GM21717 (cell line): ENCODE results near the gene KRTAP12-4.
"Not testable (repeated sequence)": the region's sequence is repeated elsewhere in the genome, so short reads cannot be mapped to it uniquely, and the experiment has no call there.

Experiments
- ATAC-seq: cut with Tn5 transposase; IDR thresholded peaks from one replicate; pipeline ENCODE4 v1.9.1; 2021; ENCODE audit warnings: mild to moderate bottlenecking, moderate library complexity; ENCODE audit not compliant: unreplicated experiment

KRTAP12-4 gene

GRCh38 chr21:44657635-44658540, 3.4 kb upstream of the KRTAP12-4 start, which contains the start of gene KRTAP12-3:
TSS of gene KRTAP12-3 (plus strand) at chr21:44657932. CDS start at chr21:44657980, 48 bp downstream.
- no peak for ATAC-seq

GRCh38 chr21:44656868-44657267, 2.4 kb upstream of the KRTAP12-4 start:
- no peak for ATAC-seq

- no peak for ATAC-seq
Measured at GRCh38 chr21:44653656-44654575, 543 bp downstream of the KRTAP12-4 start.

GRCh38 chr21:44653123-44653522, 1.3 kb downstream of the KRTAP12-4 start:
- ATAC-seq = no peak

- ATAC-seq = no peak
Measured at GRCh38 chr21:44650973-44651675, 3.3 kb downstream of the KRTAP12-4 start.

- no peak for ATAC-seq
Measured at GRCh38 chr21:44650265-44650972, 4.0 kb downstream of the KRTAP12-4 start.

- no peak for ATAC-seq
Measured at GRCh38 chr21:44649521-44650100, 4.8 kb downstream of the KRTAP12-4 start.

- ATAC-seq = no peak
Measured at GRCh38 chr21:44648557-44649311, 5.7 kb downstream of the KRTAP12-4 start.

- ATAC-seq = no peak
Measured at GRCh38 chr21:44647222-44647552, 7.3 kb downstream of the KRTAP12-4 start.

- not testable (repeated sequence) for ATAC-seq
Measured at GRCh38 chr21:44646366-44647221, 7.9 kb downstream of the KRTAP12-4 start, which contains the start of gene KRTAP10-11. TSS of gene KRTAP10-11 (plus strand) at chr21:44646414. CDS start at chr21:44646459, 45 bp downstream.

- no peak for ATAC-seq
Measured at GRCh38 chr21:44644878-44645277, 9.6 kb downstream of the KRTAP12-4 start.

GRCh38 chr21:44643741-44644310, 10.6 kb downstream of the KRTAP12-4 start:
- ATAC-seq = no peak

GRCh38 chr21:44640761-44641160, 13.7 kb downstream of the KRTAP12-4 start:
- ATAC-seq = no peak

GRCh38 chr21:44639331-44639655, 15.2 kb downstream of the KRTAP12-4 start:
- no peak for ATAC-seq

GRCh38 chr21:44638506-44639330, 15.7 kb downstream of the KRTAP12-4 start:
- not testable (repeated sequence) for ATAC-seq

GRCh38 chr21:44637851-44638348, 16.6 kb downstream of the KRTAP12-4 start:
- not testable (repeated sequence) for ATAC-seq
